Neuron (in vitro differentiated cells): ENCODE measurements around the gene HMGB3.

Experiments
- H2AFZ ChIP-seq: one replicate; pipeline ENCODE4 v1.6.1; 2013; ENCODE audit warnings: low read depth, mild to moderate bottlenecking, inconsistent platforms, low read length, moderate library complexity
- H3K27me3 ChIP-seq: one replicate; pipeline ENCODE4 v1.6.1; 2013; ENCODE audit warnings: low read length; ENCODE audit not compliant: insufficient read depth
- H3K36me3 ChIP-seq: one replicate; pipeline ENCODE4 v1.6.1; 2013; ENCODE audit warnings: low read length; ENCODE audit not compliant: insufficient read depth
- H3K4me1 ChIP-seq: one replicate; pipeline ENCODE4 v1.6.1; 2013; ENCODE audit warnings: low read length; ENCODE audit not compliant: insufficient read depth
- H3K4me3 ChIP-seq: 2 replicates; pipeline ENCODE4 v1.5.1; 2013; ENCODE audit warnings: mild to moderate bottlenecking, low read length, moderate library complexity
- H3K9me3 ChIP-seq: one replicate; pipeline ENCODE4 v1.6.1; 2013; ENCODE audit warnings: low read length

HMGB3 gene

DNA sequence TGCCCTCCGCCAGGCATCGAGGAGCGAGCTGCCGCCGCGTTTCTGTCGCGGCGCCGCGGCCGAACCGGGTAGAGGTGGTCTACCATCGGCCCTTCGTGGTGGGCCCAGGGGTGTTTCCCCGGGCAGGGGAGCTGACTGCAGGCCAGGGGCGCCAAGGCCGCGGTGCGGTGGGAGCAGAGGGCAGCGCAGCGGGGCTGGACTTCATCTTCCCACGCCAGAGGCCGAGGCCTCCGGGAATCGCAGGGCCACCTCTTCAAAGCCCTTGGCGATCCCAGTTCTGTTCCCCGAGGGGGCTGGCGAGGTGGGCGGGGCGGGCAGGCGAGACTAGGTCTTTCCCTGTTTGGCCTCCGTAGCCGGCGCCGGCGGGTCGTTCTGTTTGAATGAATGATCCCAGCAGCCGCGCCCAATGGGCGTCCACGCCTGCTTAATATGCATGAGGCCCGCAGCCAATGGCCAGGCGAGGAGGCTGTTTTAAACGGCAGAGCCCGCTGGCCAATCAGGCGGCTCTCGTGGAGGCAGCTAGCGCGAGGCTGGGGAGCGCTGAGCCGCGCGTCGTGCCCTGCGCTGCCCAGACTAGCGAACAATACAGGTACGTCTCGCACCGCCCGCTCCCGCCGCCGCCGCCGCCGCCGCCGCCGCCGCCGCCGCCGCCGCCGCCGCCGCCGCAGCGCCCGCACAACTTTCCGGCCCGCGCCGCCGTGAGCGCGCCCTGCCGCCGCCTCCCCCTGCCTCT is at the start of gene HMGB3:
HMGB3 (plus strand) TSS at position 548 of the 733 bp plus-strand sequence. CDS start 2,265 bp downstream, outside the sequence.
- Histone ChIP-seq H3K36me3 (peaks cover 5% of the 10 kb centered on the region), H2AFZ (peak within 1 kb of the TSS; percentile 92), H3K4me1 (peaks cover 11% of the 10 kb centered on the region), H3K27me3 (no peaks in the 10 kb centered on the region), H3K9me3 (no peaks in the 10 kb centered on the region), H3K4me3 (peak within 1 kb of the TSS; percentile 59)

DNA sequence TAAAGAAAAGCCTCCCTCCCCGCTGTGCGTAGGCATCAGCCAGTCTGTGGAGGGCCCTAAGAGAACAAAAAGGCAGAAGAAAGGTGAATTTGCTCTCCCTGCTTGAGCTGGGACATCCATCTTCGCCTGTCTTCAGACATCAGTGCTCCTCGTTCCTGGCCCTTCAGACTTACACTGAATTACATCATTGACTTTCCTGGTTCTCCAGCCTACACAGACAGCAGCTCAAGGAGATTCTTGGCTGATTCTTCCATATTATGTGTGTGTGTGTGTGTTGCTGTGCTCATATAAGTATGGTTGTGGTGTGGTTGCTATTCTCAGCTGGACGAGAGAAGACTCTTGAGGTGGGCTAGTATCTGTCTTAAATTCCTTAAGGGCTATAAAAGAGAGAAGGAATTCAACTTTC is 49.2 kb upstream of the HMGB3 start:
- Histone ChIP-seq H3K4me1 (no peaks in the 10 kb centered on the region), H2AFZ (no peak overlapping the region), H3K27me3 (peaks cover 9% of the 10 kb centered on the region), H3K9me3 (no peaks in the 10 kb centered on the region), H3K36me3 (no peaks in the 10 kb centered on the region), H3K4me3 (no peak overlapping the region)

DNA sequence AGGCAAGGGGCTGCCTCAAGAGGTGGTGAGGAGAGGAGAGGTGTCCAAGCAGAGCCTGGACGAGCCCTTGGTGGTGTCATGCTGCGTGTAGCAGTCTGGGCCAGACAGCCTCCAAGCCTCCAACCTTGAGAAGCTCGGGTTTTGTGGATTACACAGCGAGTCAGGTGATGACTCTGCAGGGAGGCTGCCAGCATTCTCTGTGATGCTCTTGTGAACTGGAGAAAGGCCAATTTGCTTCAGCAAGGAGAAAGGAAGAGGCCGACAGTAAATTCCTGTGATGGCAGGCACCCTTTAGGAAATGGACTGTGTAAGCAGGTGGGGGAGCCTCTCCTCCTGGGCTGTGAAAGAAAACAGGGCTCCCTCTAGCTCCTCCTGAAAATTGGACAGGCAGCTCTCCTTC is 48.7 kb upstream of the HMGB3 start:
- Histone ChIP-seq H3K36me3 (no peaks in the 10 kb centered on the region), H2AFZ (no peak overlapping the region), H3K4me3 (no peak overlapping the region), H3K9me3 (no peaks in the 10 kb centered on the region), H3K4me1 (no peaks in the 10 kb centered on the region), H3K27me3 (peaks cover 9% of the 10 kb centered on the region)

DNA sequence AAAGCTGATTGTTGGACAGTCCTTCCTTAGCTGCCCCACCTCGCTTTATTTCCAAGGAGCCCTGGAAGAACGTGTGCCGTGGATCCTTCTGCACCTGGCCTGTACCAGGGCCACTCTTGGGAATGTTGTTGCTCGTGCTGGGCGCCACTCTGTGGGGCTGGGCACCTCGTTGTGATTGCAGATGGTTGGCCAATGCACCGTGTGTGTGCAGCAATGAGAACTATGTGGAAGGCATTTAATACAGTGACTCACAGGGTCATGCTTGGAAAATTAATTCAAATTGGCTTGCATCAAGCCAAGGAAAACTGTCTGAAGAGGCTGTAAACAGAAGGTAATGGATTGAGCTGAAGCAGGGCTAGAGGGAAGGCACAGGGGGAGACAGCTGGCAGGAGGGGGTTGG is 47.7 kb upstream of the HMGB3 start:
- Histone ChIP-seq H3K4me1 (no peaks in the 10 kb centered on the region), H2AFZ (no peak overlapping the region), H3K4me3 (no peak overlapping the region), H3K27me3 (peaks cover 9% of the 10 kb centered on the region), H3K9me3 (no peaks in the 10 kb centered on the region), H3K36me3 (no peaks in the 10 kb centered on the region)

DNA sequence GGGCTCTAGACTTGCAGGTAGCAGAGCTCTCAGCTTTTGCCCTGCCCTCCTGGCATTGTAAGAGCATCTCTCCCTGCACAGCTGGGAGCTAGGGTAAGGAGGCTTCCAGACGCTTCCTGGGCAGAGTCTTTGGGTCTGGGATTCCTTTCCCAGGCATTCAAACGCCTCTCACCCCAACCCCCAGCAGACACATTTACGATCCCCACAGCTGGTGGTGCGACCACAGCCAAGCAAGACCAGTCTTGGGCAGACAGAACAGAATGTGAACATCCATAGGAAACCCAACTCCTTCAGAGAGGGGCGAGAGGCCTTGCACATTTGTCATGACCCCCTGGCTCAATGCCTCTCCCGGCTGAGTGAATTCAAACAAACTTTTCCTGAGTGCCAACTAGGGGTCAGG is 46.6 kb upstream of the HMGB3 start:
- Histone ChIP-seq H2AFZ (no peak overlapping the region), H3K27me3 (peaks cover 7% of the 10 kb centered on the region), H3K4me3 (no peak overlapping the region), H3K4me1 (no peaks in the 10 kb centered on the region), H3K9me3 (no peaks in the 10 kb centered on the region), H3K36me3 (no peaks in the 10 kb centered on the region)

DNA sequence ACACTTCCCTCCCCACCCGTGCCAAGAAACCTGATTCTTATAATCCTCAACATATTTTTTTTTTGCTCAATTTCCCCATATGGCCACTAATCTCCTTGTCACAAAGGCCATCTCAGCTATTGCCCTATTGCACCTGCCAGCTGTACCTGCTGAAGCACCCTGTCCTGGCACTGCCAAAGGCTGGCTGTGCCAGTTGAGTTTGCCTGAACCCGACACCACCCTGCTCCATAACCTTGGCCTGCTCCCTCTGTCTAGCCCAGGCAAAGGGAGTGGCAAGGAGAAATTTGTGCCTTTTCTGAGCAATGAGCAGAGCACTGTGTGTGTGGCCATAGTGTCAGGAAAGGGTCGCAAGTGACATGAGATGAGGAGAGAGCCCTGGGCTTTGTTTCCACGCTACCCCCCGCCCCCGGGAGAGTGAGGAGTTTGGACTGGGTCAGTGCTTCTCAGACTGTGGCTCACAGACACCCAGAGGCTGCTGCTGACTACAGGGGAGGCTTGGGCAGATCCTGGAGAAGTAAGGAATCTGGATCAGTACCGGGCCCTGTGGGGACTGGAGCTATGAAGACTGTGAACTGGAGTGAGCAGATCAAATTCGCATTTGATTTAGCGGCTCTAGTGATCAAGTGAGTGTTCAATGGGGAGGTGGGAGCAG is 42.2 kb upstream of the HMGB3 start:
- Histone ChIP-seq H3K9me3 (no peaks in the 10 kb centered on the region), H3K4me3 (no peak overlapping the region), H3K27me3 (no peaks in the 10 kb centered on the region), H3K36me3 (no peaks in the 10 kb centered on the region), H3K4me1 (no peaks in the 10 kb centered on the region), H2AFZ (no peak overlapping the region)

DNA sequence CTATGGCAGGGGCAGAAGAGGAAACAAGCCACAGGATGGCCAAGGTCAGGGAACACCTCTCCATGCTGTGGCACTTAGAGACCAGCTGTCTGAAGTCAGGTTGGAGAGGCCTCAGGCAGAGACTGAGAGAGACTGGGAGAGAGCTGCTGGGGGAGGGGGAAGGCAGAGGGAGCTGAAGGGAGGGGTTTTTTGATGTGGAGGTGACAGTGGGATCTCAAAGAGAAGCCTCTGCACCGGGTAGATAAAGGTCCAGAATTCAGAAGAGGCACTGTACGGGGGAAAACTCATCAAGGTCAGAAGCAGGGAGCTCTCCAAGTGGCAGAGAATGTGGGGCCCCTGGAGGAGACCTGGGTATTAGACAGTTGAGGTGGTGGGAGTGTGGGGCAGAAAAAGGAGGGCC is 41.6 kb upstream of the HMGB3 start:
- H3K4me1 ChIP-seq: no peaks in the 10 kb centered on the region
- no peak overlapping the region for H3K4me3 ChIP-seq
- H3K9me3 ChIP-seq: no peaks in the 10 kb centered on the region
- no peak overlapping the region for H2AFZ ChIP-seq
- H3K36me3 ChIP-seq: no peaks in the 10 kb centered on the region
- H3K27me3 ChIP-seq: no peaks in the 10 kb centered on the region

DNA sequence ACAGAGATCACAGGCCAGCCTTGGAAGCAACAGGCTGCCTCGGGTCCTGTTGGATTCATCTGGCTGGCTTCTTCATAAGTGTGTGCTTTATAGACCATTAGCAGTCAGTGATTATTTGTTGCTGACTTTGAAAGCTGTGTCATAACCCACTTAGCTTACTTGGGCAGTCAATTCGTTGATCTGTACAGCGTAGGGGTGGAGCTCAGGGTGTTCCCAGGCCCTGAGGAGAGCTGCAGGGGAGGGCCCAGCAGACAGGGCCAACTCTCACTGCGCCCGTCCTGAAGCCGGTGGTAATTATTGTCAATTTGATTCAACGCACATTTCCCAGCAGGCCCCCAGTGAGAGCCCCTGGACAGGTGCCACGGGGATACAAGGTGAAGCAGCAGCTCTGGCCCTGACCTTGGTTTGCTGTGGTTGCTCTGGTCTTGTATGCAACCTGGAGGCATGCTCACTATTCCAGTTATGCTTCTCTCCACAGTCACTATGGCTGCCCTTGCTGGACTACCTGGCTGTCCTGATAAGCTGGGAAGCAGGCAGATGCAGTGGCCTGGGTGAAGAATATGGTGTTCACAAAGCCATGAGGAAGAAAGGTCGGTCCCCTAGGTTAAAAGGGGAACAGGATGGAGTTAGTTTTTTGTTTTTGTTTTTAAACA is 40.1 kb upstream of the HMGB3 start:
- no peaks in the 10 kb centered on the region for H3K27me3 ChIP-seq
- H3K4me1 ChIP-seq: no peaks in the 10 kb centered on the region
- H3K36me3 ChIP-seq: no peaks in the 10 kb centered on the region
- H2AFZ ChIP-seq: no peak overlapping the region
- no peak overlapping the region for H3K4me3 ChIP-seq
- H3K9me3 ChIP-seq: no peaks in the 10 kb centered on the region

DNA sequence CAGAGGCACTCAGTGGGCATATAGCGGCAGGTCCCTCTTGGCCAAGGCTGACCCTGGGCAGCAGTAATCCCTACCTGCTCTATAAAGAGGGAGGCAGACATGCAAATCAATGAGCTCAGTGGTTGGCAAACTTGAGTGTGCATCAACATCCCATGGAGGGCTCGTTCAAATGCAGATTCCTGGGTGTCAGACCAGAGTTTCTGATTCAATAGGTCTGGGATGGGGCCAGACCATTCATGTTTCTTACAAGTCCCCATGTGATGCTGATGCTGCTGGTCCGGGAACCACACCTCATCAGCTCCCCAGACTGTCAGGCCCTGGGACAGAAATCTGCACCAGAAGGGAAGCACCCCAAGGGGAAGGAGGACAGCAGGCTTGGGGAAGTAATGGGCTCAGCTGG is 38.9 kb upstream of the HMGB3 start:
- H3K4me3 ChIP-seq: no peak overlapping the region
- no peaks in the 10 kb centered on the region for H3K4me1 ChIP-seq
- no peaks in the 10 kb centered on the region for H3K9me3 ChIP-seq
- no peaks in the 10 kb centered on the region for H3K36me3 ChIP-seq
- no peaks in the 10 kb centered on the region for H3K27me3 ChIP-seq
- no peak overlapping the region for H2AFZ ChIP-seq

DNA sequence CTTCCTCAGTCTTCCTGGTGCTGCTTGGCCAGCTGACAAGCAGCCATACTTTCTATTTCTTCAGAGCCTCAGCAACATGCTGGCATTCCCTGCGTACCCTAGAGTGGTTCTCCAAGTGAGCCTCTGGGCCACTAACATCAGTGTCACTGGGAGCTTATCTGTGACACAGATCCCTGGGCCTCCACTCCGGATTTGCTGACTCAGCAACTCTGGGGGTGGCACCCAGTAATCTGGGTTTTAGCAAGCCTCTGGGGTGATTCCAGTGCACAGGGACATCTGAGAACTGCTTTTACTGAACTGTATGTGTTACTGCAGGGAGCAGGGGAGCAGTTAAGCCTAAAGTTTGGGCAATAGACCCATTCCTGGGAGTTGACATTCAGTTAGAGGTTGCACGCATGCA is 28.2 kb upstream of the HMGB3 start:
- Histone ChIP-seq H3K9me3 (no peaks in the 10 kb centered on the region), H3K36me3 (no peaks in the 10 kb centered on the region), H2AFZ (no peak overlapping the region), H3K4me1 (no peaks in the 10 kb centered on the region), H3K4me3 (no peak overlapping the region), H3K27me3 (peaks cover 4% of the 10 kb centered on the region)

DNA sequence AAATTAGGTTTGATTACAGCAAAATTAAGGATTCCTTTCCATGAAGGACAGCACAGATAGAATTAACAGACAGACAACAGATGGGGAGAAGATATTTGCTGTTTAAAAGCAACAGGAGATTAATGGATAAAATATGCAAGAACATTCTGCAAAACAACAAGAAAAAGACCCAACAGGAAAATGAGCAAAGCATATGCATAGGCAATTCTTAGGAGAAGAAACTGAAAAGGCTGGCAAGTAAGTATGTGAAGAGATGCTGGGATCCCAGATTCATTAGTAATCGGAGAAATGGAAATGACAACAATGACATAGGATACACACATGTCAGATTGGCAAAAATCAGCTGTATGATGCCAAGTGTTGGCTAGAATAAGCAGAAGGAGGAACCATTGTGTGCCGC is 27.5 kb upstream of the HMGB3 start:
- Histone ChIP-seq H3K9me3 (no peaks in the 10 kb centered on the region), H2AFZ (no peak overlapping the region), H3K27me3 (no peaks in the 10 kb centered on the region), H3K36me3 (no peaks in the 10 kb centered on the region), H3K4me3 (no peak overlapping the region), H3K4me1 (no peaks in the 10 kb centered on the region)

DNA sequence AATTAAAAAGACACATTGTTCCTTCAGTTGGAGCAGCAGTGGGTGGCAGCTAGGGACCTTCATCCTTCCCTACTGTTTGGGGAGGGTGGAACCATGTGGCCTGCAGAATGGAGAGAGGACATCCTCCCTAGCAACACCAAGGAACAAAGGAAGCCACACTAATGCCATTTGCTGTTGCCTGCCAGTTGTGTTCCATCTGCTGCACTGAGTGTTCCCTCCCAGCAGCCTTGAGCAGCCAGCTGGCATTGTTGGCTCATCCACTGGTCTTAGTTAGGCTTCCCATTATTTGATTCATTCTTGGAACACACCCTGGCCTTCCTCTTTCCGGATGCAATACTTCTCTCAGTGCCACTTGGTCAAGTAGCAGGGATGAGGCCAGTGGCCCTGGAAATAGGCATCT is 25.0 kb upstream of the HMGB3 start:
- H3K4me3 ChIP-seq: no peak overlapping the region
- no peaks in the 10 kb centered on the region for H3K36me3 ChIP-seq
- H3K9me3 ChIP-seq: no peaks in the 10 kb centered on the region
- no peaks in the 10 kb centered on the region for H3K27me3 ChIP-seq
- H2AFZ ChIP-seq: no peak overlapping the region
- H3K4me1 ChIP-seq: no peaks in the 10 kb centered on the region

DNA sequence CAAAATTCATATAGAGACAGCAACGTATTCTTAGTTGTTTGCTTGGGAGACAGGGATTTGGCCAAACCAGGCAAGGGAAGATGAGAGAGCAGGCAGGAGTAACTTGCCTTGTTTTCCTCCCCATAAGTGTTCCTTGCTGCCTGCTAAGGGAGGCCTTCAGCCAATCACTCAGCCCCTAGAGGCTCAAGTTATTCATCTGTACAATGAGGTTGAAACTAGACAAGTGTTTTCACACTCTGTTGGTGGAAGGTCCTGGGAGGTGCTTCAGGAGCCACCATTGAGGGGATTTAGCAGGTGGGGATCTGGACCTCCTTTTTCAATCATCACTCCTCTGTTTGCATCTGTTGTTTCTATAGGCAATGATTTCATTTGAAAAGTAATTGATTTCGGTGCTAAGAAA is 23.6 kb upstream of the HMGB3 start:
- Histone ChIP-seq H3K4me1 (no peaks in the 10 kb centered on the region), H3K27me3 (no peaks in the 10 kb centered on the region), H2AFZ (no peak overlapping the region), H3K4me3 (no peak overlapping the region), H3K9me3 (no peaks in the 10 kb centered on the region), H3K36me3 (no peaks in the 10 kb centered on the region)
